WERI-Rb-1 (cell line): Measurements from ENCODE around the gene RESP18.

ENCODE experiments used
- DNase-seq: peaks from one replicate; pipeline ENCODE4 v3.0.0-alpha.2; 2020
- H3K27ac ChIP-seq: fragments of 250-450 bp; sonication (Bioruptor Pico); 2 replicates; pipeline ENCODE4 v1.5.1; 2020; ENCODE audit warnings: mild to moderate bottlenecking, moderate library complexity
- H3K27me3 ChIP-seq: fragments of 250-450 bp; sonication (Bioruptor Pico); 2 replicates; pipeline ENCODE4 v1.5.1; 2021; ENCODE audit warnings: mild to moderate bottlenecking, low read depth, moderate library complexity; ENCODE audit not compliant: insufficient read depth, severe bottlenecking
- H3K36me3 ChIP-seq: fragments of 250-450 bp; sonication (Bioruptor Pico); 2 replicates; pipeline ENCODE4 v1.5.1; 2020; ENCODE audit warnings: mild to moderate bottlenecking, moderate library complexity
- H3K4me3 ChIP-seq: 2 replicates; pipeline ENCODE4 v1.5.1; 2011; ENCODE audit warnings: low read depth, mild to moderate bottlenecking, control low read depth, low read length
- H3K9me3 ChIP-seq: fragments of 250-450 bp; sonication (Bioruptor Pico); 2 replicates; pipeline ENCODE4 v1.5.1; 2021; ENCODE audit warnings: mild to moderate bottlenecking, moderate library complexity; ENCODE audit not compliant: severe bottlenecking
- CTCF ChIP-seq: IDR thresholded peaks from 2 replicates; pipeline ENCODE4 v1.5.1; 2011; ENCODE audit warnings: low read depth, mild to moderate bottlenecking, control low read depth, inconsistent platforms, low read length

Gene RESP18

GRCh38 chr2:219335373-219335786, 2.8 kb upstream of the RESP18 start:
- no peaks in the 10 kb centered on the region for H3K27me3 ChIP-seq
- no peak overlapping the region for H3K27ac ChIP-seq
- no peak for TF ChIP-seq CTCF
- H3K9me3 ChIP-seq, result peaks cover 3% of the 10 kb centered on the region
- DNase-seq, result no peak
- no peaks in the 10 kb centered on the region for H3K36me3 ChIP-seq
- no peak overlapping the region for H3K4me3 ChIP-seq

- Histone ChIP-seq H3K27ac (no peak overlapping the region), H3K9me3 (peaks cover 3% of the 10 kb centered on the region), H3K4me3 (no peak overlapping the region), H3K27me3 (no peaks in the 10 kb centered on the region), H3K36me3 (no peaks in the 10 kb centered on the region)
- no peak for TF ChIP-seq CTCF
- DNase-seq, result no peak
Observed at GRCh38 chr2:219334076-219334475, 1.5 kb upstream of the RESP18 start.

GRCh38 chr2:219331560-219332213, 857 bp downstream of the RESP18 start:
- Histone ChIP-seq H3K36me3 (no peaks in the 10 kb centered on the region), H3K27me3 (no peaks in the 10 kb centered on the region), H3K27ac (no peak overlapping the region), H3K4me3 (no peak overlapping the region), H3K9me3 (peaks cover 3% of the 10 kb centered on the region)
- no peak for DNase-seq
- no peak for TF ChIP-seq CTCF

GRCh38 chr2:219327719-219328118, 4.8 kb downstream of the RESP18 start:
- DNase-seq, result peak; percentile 88
- no peaks in the 10 kb centered on the region for H3K9me3 ChIP-seq
- no peak for TF ChIP-seq CTCF
- peak overlapping the region; percentile 88 for H3K27ac ChIP-seq
- no peak overlapping the region for H3K4me3 ChIP-seq
- H3K27me3 ChIP-seq, result no peaks in the 10 kb centered on the region
- H3K36me3 ChIP-seq, result no peaks in the 10 kb centered on the region

DNA sequence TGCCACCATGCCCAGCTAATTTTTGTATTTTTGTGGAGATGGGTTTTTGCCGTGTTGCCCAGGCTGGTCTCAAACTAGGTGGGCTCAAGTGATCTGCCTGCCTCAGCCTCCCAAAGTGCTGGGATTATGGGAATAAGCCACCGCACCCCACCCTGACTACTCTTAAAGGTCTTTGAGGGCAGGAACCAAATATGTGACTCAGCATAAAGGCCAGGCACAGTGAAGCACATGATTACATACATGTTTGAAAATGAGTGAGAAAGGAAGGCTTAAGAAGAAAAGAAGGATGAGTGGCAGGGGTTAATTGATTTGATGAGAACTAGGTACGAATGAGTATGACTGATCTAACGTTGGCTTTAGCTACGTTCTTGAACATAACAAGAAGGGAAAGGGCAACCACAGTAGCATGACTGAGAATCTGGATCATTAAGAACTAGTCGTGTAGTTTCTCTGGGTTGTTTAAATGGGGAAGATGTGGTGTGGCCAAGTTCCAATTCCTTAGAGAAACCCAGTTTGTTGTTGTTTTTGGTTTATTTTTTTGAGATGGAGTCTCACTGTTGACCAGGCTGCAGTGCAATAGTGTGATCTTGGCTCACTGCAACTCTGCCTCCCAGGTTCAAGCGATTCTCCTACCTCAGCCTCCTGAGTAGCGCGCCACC, 6.8 kb downstream of the RESP18 start:
- H3K4me3 ChIP-seq, result no peak overlapping the region
- TF ChIP-seq CTCF, result no peak

More for the DNA sequence above, 6.8 kb downstream of the RESP18 start:
- Histone ChIP-seq H3K27me3 (no peaks in the 10 kb centered on the region), H3K9me3 (no peaks in the 10 kb centered on the region), H3K27ac (no peak overlapping the region), H3K36me3 (no peaks in the 10 kb centered on the region)
- DNase-seq, result no peak
